ENCODE results near the gene USP46.
A peak's percentile ranks its signal among the peaks of the same experiment; 100 is the strongest.

The USP46 gene

DNA sequence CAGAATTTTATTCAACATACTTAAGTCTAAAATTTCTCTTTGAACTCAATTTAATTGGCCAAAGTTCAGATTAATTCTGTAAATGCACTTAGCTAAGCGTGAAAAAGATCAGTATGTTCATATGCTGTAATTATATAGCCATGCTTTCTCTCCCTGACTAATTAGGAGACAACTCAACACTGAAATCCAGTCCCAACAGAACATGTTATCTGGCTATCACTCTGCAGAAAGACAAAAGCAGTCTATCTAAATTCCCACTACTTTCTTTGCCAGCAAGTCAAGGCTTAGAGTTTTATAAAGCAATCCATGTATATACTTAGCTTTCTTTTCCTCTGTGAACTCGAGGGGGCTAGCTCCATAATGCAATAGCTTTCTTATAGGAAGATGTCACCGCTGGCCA, 16.0 kb upstream of the USP46 start:
- H3K9me3 ChIP-seq (replicated peaks; ENCODE audit: low read length) = no peaks in the 10 kb centered on the region
- H3K27me3 ChIP-seq (ENCODE audit: control insufficient read depth, insufficient read depth, low read length) = no peaks in the 10 kb centered on the region
- H3K36me3 ChIP-seq (ENCODE audit: insufficient read depth, low read length) = no peaks in the 10 kb centered on the region
- H3K4me3 ChIP-seq (ENCODE audit: low read length) = no peak overlapping the region
- H3K9ac ChIP-seq (ENCODE audit: low read depth, low read length) = no peak overlapping the region
- H3K4me1 ChIP-seq (ENCODE audit: control insufficient read depth, insufficient read depth, low read length) = no peaks in the 10 kb centered on the region
- no peak overlapping the region for H3K4me2 ChIP-seq (ENCODE audit: low read length)

GRCh38 chr4:52670739-52671138, 11.6 kb upstream of the USP46 start:
- Histone ChIP-seq H3K4me1 (ENCODE audit: control insufficient read depth, insufficient read depth, low read length) (no peaks in the 10 kb centered on the region), H3K27me3 (ENCODE audit: control insufficient read depth, insufficient read depth, low read length) (peaks cover 3% of the 10 kb centered on the region), H3K4me2 (ENCODE audit: low read length) (no peak overlapping the region), H3K9me3 (replicated peaks; ENCODE audit: low read length) (no peaks in the 10 kb centered on the region), H3K36me3 (ENCODE audit: insufficient read depth, low read length) (no peaks in the 10 kb centered on the region), H3K9ac (ENCODE audit: low read depth, low read length) (no peak overlapping the region), H3K4me3 (ENCODE audit: low read length) (no peak overlapping the region)

DNA sequence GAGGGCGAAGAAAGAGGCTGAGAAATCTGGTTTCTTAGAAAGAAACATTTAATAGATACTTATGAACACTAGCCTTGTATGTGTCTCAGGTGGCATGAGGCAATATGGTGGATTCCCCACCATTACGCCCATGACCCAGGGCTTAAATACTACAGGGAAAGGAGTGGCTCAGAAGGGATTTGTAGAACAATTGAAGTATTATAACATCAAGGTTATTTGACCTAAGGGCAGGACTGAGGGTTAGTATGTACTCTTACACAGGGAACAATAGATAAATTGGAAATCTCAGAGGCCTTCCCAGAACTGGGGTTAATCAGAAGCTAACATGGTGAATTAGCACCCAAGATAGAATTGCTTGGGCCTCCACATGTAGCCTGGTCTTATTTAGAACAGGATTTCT, 11.0 kb upstream of the USP46 start:
- Histone ChIP-seq H3K9ac (ENCODE audit: low read depth, low read length) (no peak overlapping the region), H3K36me3 (ENCODE audit: insufficient read depth, low read length) (no peaks in the 10 kb centered on the region), H3K4me2 (ENCODE audit: low read length) (no peak overlapping the region), H3K4me3 (ENCODE audit: low read length) (no peak overlapping the region), H3K4me1 (ENCODE audit: control insufficient read depth, insufficient read depth, low read length) (no peaks in the 10 kb centered on the region), H3K9me3 (replicated peaks; ENCODE audit: low read length) (no peaks in the 10 kb centered on the region), H3K27me3 (ENCODE audit: control insufficient read depth, insufficient read depth, low read length) (peaks cover 3% of the 10 kb centered on the region)

DNA sequence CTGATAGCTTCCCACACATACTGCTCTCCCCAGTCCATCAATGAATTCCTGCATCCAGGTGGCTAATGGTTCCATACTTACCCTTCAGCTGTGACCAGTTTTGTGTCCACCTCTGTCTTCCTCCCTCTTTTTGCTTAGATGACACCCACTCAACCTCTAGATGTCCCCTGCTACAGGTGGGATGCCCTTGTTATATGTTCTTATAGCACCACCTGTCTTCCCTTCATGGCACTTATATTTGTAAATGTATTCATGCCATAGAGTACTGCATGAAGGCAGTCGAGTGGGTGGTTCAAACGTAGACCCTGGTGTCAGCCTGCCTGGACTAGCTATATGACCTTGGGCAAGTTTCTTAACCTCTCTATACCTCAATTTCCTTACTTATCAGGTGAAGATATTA, 6.5 kb upstream of the USP46 start:
- Histone ChIP-seq H3K4me1 (ENCODE audit: control insufficient read depth, insufficient read depth, low read length) (no peaks in the 10 kb centered on the region), H3K4me2 (ENCODE audit: low read length) (no peak overlapping the region), H3K36me3 (ENCODE audit: insufficient read depth, low read length) (no peaks in the 10 kb centered on the region), H3K9ac (ENCODE audit: low read depth, low read length) (no peak overlapping the region), H3K27me3 (ENCODE audit: control insufficient read depth, insufficient read depth, low read length) (peaks cover 3% of the 10 kb centered on the region), H3K9me3 (replicated peaks; ENCODE audit: low read length) (no peaks in the 10 kb centered on the region), H3K4me3 (ENCODE audit: low read length) (no peak overlapping the region)

DNA sequence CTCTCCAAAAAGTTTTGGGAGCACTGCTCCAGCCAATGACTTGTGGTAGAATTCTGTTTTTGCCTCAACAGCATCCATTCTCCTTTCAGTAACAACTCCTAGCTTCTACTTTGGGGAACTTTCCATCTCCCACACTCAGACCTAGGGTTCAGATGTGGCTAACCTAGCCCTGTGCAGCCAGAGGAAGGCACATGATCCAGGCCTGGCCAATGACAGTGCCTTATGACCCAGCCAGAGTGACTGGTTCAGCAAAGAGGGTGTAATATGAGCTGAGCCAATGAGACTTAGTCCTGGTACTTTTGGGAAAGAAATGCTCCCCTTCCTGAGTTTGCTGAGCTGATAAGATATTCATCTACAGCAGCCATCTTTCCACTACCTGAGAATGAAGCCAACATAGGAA, 5.4 kb upstream of the USP46 start:
- H3K27me3 ChIP-seq (ENCODE audit: control insufficient read depth, insufficient read depth, low read length) = peaks cover 3% of the 10 kb centered on the region
- H3K9ac ChIP-seq (ENCODE audit: low read depth, low read length) = no peak overlapping the region
- no peaks in the 10 kb centered on the region for H3K36me3 ChIP-seq (ENCODE audit: insufficient read depth, low read length)
- H3K4me2 ChIP-seq (ENCODE audit: low read length) = no peak overlapping the region
- H3K4me1 ChIP-seq (ENCODE audit: control insufficient read depth, insufficient read depth, low read length) = peaks cover 5% of the 10 kb centered on the region
- H3K4me3 ChIP-seq (ENCODE audit: low read length) = no peak overlapping the region
- no peaks in the 10 kb centered on the region for H3K9me3 ChIP-seq (replicated peaks; ENCODE audit: low read length)

- H3K4me1 ChIP-seq (ENCODE audit: control insufficient read depth, insufficient read depth, low read length) = peaks cover 16% of the 10 kb centered on the region
- H3K4me3 ChIP-seq (ENCODE audit: low read length) = no peak overlapping the region
- H3K4me2 ChIP-seq (ENCODE audit: low read length) = no peak overlapping the region
- H3K9me3 ChIP-seq (replicated peaks; ENCODE audit: low read length) = no peaks in the 10 kb centered on the region
- no peak overlapping the region for H3K9ac ChIP-seq (ENCODE audit: low read depth, low read length)
- H3K27me3 ChIP-seq (ENCODE audit: control insufficient read depth, insufficient read depth, low read length) = peaks cover under 1% of the 10 kb centered on the region
- H3K36me3 ChIP-seq (ENCODE audit: insufficient read depth, low read length) = no peaks in the 10 kb centered on the region
These were observed 3.0 kb upstream of the USP46 start for GRCh38 chr4:52661966-52662690.

GRCh38 chr4:52660643-52661042, 1.5 kb upstream of the USP46 start:
- H3K36me3 ChIP-seq (ENCODE audit: insufficient read depth, low read length) = no peaks in the 10 kb centered on the region
- no peak overlapping the region for H3K9ac ChIP-seq (ENCODE audit: low read depth, low read length)
- no peaks in the 10 kb centered on the region for H3K9me3 ChIP-seq (replicated peaks; ENCODE audit: low read length)
- H3K4me1 ChIP-seq (ENCODE audit: control insufficient read depth, insufficient read depth, low read length) = peaks cover 16% of the 10 kb centered on the region
- H3K27me3 ChIP-seq (ENCODE audit: control insufficient read depth, insufficient read depth, low read length) = no peaks in the 10 kb centered on the region
- no peak overlapping the region for H3K4me3 ChIP-seq (ENCODE audit: low read length)
- H3K4me2 ChIP-seq (ENCODE audit: low read length) = no peak overlapping the region

- peak overlapping the region; percentile 94 for H3K9ac ChIP-seq (ENCODE audit: low read depth, low read length)
- H3K9me3 ChIP-seq (replicated peaks; ENCODE audit: low read length) = no peaks in the 10 kb centered on the region
- peaks cover 16% of the 10 kb centered on the region for H3K4me1 ChIP-seq (ENCODE audit: control insufficient read depth, insufficient read depth, low read length)
- H3K27me3 ChIP-seq (ENCODE audit: control insufficient read depth, insufficient read depth, low read length) = no peaks in the 10 kb centered on the region
- H3K4me3 ChIP-seq (ENCODE audit: low read length) = peak overlapping the region; percentile 96
- peak overlapping the region; percentile 92 for H3K4me2 ChIP-seq (ENCODE audit: low read length)
- H3K36me3 ChIP-seq (ENCODE audit: insufficient read depth, low read length) = no peaks in the 10 kb centered on the region
These were observed 691 bp upstream of the USP46 start for GRCh38 chr4:52659722-52660261.

- no peaks in the 10 kb centered on the region for H3K27me3 ChIP-seq (ENCODE audit: control insufficient read depth, insufficient read depth, low read length)
- H3K4me2 ChIP-seq (ENCODE audit: low read length) = peak overlapping the region; percentile 93
- H3K36me3 ChIP-seq (ENCODE audit: insufficient read depth, low read length) = no peaks in the 10 kb centered on the region
- no peaks in the 10 kb centered on the region for H3K9me3 ChIP-seq (replicated peaks; ENCODE audit: low read length)
- peak overlapping the region; percentile 96 for H3K4me3 ChIP-seq (ENCODE audit: low read length)
- peaks cover 16% of the 10 kb centered on the region for H3K4me1 ChIP-seq (ENCODE audit: control insufficient read depth, insufficient read depth, low read length)
- peak overlapping the region; percentile 94 for H3K9ac ChIP-seq (ENCODE audit: low read depth, low read length)
These were observed 480 bp downstream of the USP46 start for GRCh38 chr4:52658641-52659000.

GRCh38 chr4:52657618-52658501, 1.2 kb downstream of the USP46 start:
- Histone ChIP-seq H3K9ac (ENCODE audit: low read depth, low read length) (peak overlapping the region; percentile 94), H3K36me3 (ENCODE audit: insufficient read depth, low read length) (no peaks in the 10 kb centered on the region), H3K27me3 (ENCODE audit: control insufficient read depth, insufficient read depth, low read length) (no peaks in the 10 kb centered on the region), H3K4me1 (ENCODE audit: control insufficient read depth, insufficient read depth, low read length) (peaks cover 16% of the 10 kb centered on the region), H3K4me2 (ENCODE audit: low read length) (peak overlapping the region; percentile 93), H3K4me3 (ENCODE audit: low read length) (peak overlapping the region; percentile 96), H3K9me3 (replicated peaks; ENCODE audit: low read length) (no peaks in the 10 kb centered on the region)

GRCh38 chr4:52657292-52657617, 1.8 kb downstream of the USP46 start:
- H3K27me3 ChIP-seq (ENCODE audit: control insufficient read depth, insufficient read depth, low read length) = no peaks in the 10 kb centered on the region
- H3K9ac ChIP-seq (ENCODE audit: low read depth, low read length) = no peak overlapping the region
- H3K4me1 ChIP-seq (ENCODE audit: control insufficient read depth, insufficient read depth, low read length) = peaks cover 16% of the 10 kb centered on the region
- peak overlapping the region; percentile 93 for H3K4me2 ChIP-seq (ENCODE audit: low read length)
- no peaks in the 10 kb centered on the region for H3K36me3 ChIP-seq (ENCODE audit: insufficient read depth, low read length)
- H3K9me3 ChIP-seq (replicated peaks; ENCODE audit: low read length) = no peaks in the 10 kb centered on the region
- no peak overlapping the region for H3K4me3 ChIP-seq (ENCODE audit: low read length)

Data from skeletal muscle satellite cell (primary cell).